Fibroblast of pulmonary artery (primary cell): ENCODE results near the gene SERPINB6.
"Not testable (repeated sequence)": the region's sequence is repeated elsewhere in the genome, so short reads cannot be mapped to it uniquely, and the experiment has no call there.

Source experiments
- DNase-seq: peaks from one replicate; pipeline ENCODE4 v3.0.0-alpha.2; 2010; ENCODE audit warnings: low read depth
- H3K4me3 ChIP-seq: replicated peaks from 2 replicates; pipeline ENCODE4 v1.5.1; 2011; ENCODE audit warnings: low read depth, mild to moderate bottlenecking, control low read depth, low read length, moderate library complexity
- TF ChIP-seq, protein P1 (sequence below): IDR thresholded peaks from 2 replicates; pipeline ENCODE4 v1.5.1; 2011; ENCODE audit warnings: mild to moderate bottlenecking, control low read depth, low read length, inconsistent platforms; ENCODE audit errors: missing control alignments

Gene SERPINB6

GRCh38 chr6:2943564-2943955 is 27.8 kb downstream of the SERPINB6 start:
- no peak for DNase-seq
- TF ChIP-seq, protein P1, sequence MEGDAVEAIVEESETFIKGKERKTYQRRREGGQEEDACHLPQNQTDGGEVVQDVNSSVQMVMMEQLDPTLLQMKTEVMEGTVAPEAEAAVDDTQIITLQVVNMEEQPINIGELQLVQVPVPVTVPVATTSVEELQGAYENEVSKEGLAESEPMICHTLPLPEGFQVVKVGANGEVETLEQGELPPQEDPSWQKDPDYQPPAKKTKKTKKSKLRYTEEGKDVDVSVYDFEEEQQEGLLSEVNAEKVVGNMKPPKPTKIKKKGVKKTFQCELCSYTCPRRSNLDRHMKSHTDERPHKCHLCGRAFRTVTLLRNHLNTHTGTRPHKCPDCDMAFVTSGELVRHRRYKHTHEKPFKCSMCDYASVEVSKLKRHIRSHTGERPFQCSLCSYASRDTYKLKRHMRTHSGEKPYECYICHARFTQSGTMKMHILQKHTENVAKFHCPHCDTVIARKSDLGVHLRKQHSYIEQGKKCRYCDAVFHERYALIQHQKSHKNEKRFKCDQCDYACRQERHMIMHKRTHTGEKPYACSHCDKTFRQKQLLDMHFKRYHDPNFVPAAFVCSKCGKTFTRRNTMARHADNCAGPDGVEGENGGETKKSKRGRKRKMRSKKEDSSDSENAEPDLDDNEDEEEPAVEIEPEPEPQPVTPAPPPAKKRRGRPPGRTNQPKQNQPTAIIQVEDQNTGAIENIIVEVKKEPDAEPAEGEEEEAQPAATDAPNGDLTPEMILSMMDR = no peak
- H3K4me3 ChIP-seq = no peak overlapping the region

GRCh38 chr6:2942914-2943563 is 28.3 kb downstream of the SERPINB6 start:
- no peak for DNase-seq
- no peak overlapping the region for H3K4me3 ChIP-seq
- TF ChIP-seq, protein P1 = no peak

GRCh38 chr6:2942116-2942515 is 29.3 kb downstream of the SERPINB6 start:
- not testable (repeated sequence) for DNase-seq

DNA sequence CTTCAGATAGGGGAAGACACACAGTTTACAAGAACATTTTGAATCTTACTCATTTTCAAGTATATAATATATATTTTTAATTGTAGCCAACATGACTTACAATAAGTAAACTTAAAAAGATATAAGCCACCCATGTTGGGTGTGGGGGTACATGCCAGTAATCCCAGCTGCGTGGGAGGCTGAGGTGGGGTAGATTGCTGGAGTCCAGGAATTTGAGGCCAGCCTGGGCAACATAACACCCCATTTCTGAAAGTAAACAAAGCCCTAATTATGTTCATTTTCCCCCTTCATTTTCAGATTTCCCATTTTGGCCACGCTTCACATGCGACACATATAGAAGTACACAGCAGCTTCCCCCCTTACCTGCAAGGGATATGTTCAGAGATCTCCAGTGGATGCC is 30.5 kb downstream of the SERPINB6 start:
- no peak for DNase-seq
- H3K4me3 ChIP-seq = no peak overlapping the region
- TF ChIP-seq, protein P1 = no peak

More at GRCh38 chr6:2942116-2942515, 29.3 kb downstream of the SERPINB6 start:
- not testable (repeated sequence) for H3K4me3 ChIP-seq

DNA sequence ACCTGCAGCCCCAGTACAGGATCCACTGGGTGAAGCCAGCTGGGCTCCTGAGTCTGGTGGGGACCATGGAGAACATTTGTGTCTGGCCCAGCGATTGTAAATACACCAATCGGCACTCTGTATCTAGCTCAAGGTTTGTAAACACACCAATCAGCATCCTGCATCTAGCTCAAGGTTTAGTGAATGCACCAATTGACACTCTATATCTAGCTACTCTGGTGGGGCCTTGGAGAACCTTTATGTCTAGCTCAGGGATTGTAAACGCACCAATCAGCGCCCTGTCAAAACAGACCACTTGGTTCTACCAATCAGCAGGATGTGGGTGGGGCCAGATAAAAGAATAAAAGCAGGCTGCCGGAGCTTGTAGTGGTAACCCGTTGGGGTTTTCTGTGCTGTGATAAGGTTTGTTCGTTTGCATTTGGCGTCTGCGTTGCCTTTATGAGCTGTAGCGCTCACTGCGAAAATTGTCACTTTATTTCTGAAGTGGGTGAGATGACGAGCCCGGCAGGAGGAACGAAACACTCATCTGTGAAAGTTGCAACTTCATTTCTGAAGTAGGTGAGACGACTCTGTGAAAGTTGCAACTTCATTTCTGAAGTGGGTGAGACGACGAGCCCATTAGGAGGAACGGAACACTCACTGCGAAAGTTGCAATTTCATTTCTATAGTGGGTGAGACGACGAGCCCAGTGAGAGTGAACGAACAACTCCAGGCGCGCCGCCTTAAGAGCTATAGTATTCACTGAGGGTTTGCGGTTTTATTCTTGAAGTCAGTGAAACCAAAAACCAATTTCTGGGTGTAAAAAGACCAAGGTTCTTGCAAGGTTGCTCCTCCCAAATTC is 31.1 kb downstream of the SERPINB6 start:
- DNase-seq = no peak
- TF ChIP-seq, protein P1 = no peak
- no peak overlapping the region for H3K4me3 ChIP-seq

DNA sequence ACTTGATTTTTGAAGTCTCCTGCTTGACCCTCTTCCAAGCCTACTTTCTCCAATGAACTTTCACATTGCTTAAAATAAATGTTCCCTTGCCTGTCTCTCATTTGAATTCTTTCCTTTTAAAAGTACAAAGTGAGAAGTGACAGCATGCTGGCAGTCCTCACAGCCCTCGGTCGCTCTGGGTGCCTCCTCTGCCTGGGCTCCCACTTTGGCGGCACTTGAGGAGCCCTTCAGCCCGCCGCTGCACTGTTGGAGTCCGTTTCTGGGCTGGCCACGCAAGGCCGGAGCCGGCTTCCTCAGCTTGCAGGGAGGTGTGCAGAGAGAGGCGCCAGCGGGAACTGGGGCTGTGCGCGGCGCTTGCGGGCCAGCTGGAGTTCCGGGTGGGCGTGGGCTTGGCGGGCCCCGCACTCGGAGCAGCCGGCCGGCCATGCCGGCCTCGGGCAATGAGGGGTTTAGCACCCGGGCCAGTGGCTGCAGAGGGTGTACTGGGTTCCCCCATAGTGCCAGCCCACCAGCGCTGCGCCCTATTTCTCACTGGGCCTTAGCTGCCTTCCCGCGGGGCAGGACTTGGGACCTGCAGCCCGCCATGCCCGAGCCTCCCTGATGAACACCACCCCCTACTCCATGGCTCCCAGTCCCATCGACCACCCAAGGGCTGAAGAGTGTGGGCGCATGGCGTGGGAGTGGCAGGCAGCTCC is 31.9 kb downstream of the SERPINB6 start:
- TF ChIP-seq, protein P1 = no peak
- DNase-seq = no peak
- no peak overlapping the region for H3K4me3 ChIP-seq

- H3K4me3 ChIP-seq = no peak overlapping the region
- peak; percentile 17 for DNase-seq
- TF ChIP-seq, protein P1 = peak; percentile 17
Observed at GRCh38 chr6:2938632-2939083, 32.7 kb downstream of the SERPINB6 start.
